ENCODE data around the gene BCL11B. TPM values are rescaled to one million over a fixed set of nuclear protein-coding genes. Genes with fewer than 3 reads are reported as not detected.

Gene BCL11B
- total RNA-seq, 1 experiment from 2014 or later: 0.84 TPM

DNA sequence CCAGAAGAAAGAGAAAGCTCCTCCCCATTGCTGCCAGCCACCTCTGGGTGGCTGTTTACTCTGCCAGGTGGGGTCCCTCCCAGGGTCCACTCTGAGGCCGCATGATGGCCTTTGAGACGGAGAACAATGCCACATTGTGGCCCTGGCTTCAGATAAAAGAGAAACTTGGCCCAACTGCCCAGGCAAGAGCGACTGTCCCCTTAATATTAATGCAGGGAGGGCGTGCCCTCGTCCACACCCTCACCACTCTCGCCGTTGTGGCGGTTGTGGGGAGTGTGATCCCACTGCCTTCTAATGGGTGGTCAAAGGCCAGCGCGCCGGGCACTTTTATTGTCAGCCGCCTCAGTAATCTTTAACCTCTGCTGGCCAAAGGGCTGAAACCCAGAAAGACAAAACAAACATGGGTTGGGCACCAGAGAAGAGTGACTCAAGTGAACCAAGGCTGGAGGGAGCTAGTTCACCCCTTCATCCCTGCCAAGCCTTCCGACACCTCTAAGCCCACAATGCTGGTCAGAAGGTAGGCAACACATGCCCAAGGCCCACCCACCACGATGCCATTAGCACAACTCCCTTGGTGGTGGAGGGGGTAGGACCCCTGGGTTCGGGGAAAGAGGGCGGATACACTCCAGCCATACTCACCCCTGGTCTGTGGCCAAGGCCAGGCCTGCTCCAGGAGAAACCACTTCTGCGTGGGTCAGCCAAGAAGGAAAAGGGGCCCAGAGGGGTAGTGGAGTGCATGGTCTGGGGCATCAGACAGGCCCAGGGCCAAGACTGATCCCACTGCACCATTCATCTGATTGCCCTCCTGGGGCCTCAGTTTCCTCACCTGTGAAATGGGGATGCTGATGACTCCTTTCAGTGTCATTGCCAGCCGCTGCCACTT lies 44.5 kb upstream of the BCL11B start:
- Mint-ChIP-seq H3K27ac (ENCODE audit: low read depth, unreplicated experiment) (no peak overlapping the region), H3K4me1 (ENCODE audit: insufficient read depth, unreplicated experiment) (peaks cover 5% of the 10 kb centered on the region), H3K4me3 (ENCODE audit: unreplicated experiment) (no peak overlapping the region), H3K27me3 (ENCODE audit: insufficient read depth, unreplicated experiment) (peaks cover 32% of the 10 kb centered on the region), H3K36me3 (ENCODE audit: insufficient read depth, unreplicated experiment) (no peaks in the 10 kb centered on the region), H3K9me3 (ENCODE audit: unreplicated experiment) (no peaks in the 10 kb centered on the region)
- ChIA-PET POLR2A (no interaction called here), CTCF (no interaction called here)
- intact Hi-C loops (cut with micrococcal nuclease): no loop called here
- no TSS peak for BruUV-seq (replicated peaks)
- DNase-seq (ENCODE audit: unreplicated experiment): no peak
- TF ChIP-seq, protein P1, sequence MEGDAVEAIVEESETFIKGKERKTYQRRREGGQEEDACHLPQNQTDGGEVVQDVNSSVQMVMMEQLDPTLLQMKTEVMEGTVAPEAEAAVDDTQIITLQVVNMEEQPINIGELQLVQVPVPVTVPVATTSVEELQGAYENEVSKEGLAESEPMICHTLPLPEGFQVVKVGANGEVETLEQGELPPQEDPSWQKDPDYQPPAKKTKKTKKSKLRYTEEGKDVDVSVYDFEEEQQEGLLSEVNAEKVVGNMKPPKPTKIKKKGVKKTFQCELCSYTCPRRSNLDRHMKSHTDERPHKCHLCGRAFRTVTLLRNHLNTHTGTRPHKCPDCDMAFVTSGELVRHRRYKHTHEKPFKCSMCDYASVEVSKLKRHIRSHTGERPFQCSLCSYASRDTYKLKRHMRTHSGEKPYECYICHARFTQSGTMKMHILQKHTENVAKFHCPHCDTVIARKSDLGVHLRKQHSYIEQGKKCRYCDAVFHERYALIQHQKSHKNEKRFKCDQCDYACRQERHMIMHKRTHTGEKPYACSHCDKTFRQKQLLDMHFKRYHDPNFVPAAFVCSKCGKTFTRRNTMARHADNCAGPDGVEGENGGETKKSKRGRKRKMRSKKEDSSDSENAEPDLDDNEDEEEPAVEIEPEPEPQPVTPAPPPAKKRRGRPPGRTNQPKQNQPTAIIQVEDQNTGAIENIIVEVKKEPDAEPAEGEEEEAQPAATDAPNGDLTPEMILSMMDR (IDR thresholded peaks at IDR 0.05; ENCODE audit: unreplicated experiment): no peak

DNA sequence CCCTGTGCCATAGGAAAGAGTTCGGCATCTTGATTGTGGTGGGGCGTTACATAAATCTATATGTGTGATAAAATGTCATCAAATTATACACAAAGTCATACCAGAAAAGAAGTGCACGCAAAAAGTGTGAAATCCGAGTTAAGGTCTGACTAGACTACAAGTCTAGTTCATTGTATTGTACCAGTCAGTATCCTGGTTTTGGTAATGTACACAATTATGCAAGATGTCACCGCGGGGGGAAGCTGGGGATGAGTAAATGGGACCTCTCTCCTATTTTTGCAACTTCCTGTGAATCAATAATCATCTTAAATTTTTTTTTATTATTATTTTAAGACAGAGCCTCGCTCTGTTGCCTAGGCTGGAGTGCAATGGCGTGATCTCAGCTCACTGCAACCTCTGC lies 43.2 kb upstream of the BCL11B start:
- no peaks in the 10 kb centered on the region for H3K36me3 Mint-ChIP-seq (ENCODE audit: insufficient read depth, unreplicated experiment)
- ChIA-PET POLR2A (no interaction called here), CTCF (no interaction called here)
- no peak overlapping the region for H3K4me3 Mint-ChIP-seq (ENCODE audit: unreplicated experiment)
- peak; percentile 8 for DNase-seq (ENCODE audit: unreplicated experiment)
- intact Hi-C loops (cut with micrococcal nuclease): no loop called here
- peaks cover 45% of the 10 kb centered on the region for H3K27me3 Mint-ChIP-seq (ENCODE audit: insufficient read depth, unreplicated experiment)
- no peaks in the 10 kb centered on the region for H3K9me3 Mint-ChIP-seq (ENCODE audit: unreplicated experiment)
- TF ChIP-seq, protein P1 (IDR thresholded peaks at IDR 0.05; ENCODE audit: unreplicated experiment): no peak
- H3K27ac Mint-ChIP-seq (ENCODE audit: low read depth, unreplicated experiment): no peak overlapping the region
- BruUV-seq (replicated peaks): no TSS peak
- no peaks in the 10 kb centered on the region for H3K4me1 Mint-ChIP-seq (ENCODE audit: insufficient read depth, unreplicated experiment)

DNA sequence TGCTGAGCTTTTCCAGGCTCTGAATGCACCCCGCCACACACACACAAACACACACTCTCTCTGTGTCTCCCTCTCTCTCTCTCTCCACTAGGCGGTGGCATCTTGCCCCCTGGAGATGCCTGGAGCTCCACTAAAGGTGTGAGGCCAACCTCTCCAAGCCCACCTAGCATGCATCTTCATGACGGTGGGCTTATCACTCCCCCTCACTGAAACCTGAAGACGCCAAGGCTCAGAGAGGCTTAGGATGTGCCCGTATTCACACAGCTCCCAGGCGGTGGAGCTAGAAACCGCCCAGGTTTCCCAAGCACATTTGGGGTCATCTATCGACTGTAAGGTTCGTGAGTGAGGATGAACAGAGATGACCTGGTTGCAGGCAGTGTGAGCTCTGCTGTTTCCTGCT lies 42.6 kb upstream of the BCL11B start:
- POLR2A ChIA-PET: no interaction called here
- no peaks in the 10 kb centered on the region for H3K4me1 Mint-ChIP-seq (ENCODE audit: insufficient read depth, unreplicated experiment)
- H3K4me3 Mint-ChIP-seq (ENCODE audit: unreplicated experiment): no peak overlapping the region
- H3K9me3 Mint-ChIP-seq (ENCODE audit: unreplicated experiment): no peaks in the 10 kb centered on the region
- no TSS peak for BruUV-seq (replicated peaks)
- CTCF ChIA-PET: interaction anchor here (1.6 kb wide), 1 partner anchor 101 kb away, joined by 4 read pairs; no protein-coding TSS in a partner anchor
- peaks cover 51% of the 10 kb centered on the region for H3K27me3 Mint-ChIP-seq (ENCODE audit: insufficient read depth, unreplicated experiment)
- no peaks in the 10 kb centered on the region for H3K36me3 Mint-ChIP-seq (ENCODE audit: insufficient read depth, unreplicated experiment)
- H3K27ac Mint-ChIP-seq (ENCODE audit: low read depth, unreplicated experiment): no peak overlapping the region
- intact Hi-C loops (cut with micrococcal nuclease): no loop called here
- no peak for DNase-seq (ENCODE audit: unreplicated experiment)
- TF ChIP-seq, protein P1 (IDR thresholded peaks at IDR 0.05; ENCODE audit: unreplicated experiment): no peak

DNA sequence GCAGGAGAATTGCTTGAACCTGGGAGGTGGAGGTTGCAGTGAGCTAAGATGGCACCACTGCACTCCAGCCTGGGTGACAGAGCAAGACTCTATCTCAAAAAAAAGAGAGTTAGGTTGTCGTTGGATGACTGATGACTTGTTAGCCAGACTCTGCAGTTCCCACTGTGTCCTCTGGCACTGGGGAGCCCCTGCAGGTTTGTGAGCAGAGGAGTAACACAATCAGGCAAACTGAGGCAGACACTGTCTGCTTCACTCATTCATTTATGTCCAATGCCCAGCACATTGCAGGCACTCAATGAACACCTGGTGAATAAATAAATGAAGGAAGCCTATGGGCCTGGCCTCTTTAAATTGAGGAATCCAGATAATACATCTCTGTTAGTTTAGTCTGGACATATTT lies 41.2 kb upstream of the BCL11B start:
- no TSS peak for BruUV-seq (replicated peaks)
- intact Hi-C loops (cut with micrococcal nuclease): no loop called here
- Mint-ChIP-seq H3K4me1 (ENCODE audit: insufficient read depth, unreplicated experiment) (no peaks in the 10 kb centered on the region), H3K9me3 (ENCODE audit: unreplicated experiment) (no peaks in the 10 kb centered on the region), H3K4me3 (ENCODE audit: unreplicated experiment) (no peak overlapping the region), H3K36me3 (ENCODE audit: insufficient read depth, unreplicated experiment) (no peaks in the 10 kb centered on the region), H3K27ac (ENCODE audit: low read depth, unreplicated experiment) (no peak overlapping the region), H3K27me3 (ENCODE audit: insufficient read depth, unreplicated experiment) (peaks cover 52% of the 10 kb centered on the region)
- no peak for DNase-seq (ENCODE audit: unreplicated experiment)
- ChIA-PET POLR2A (no interaction called here), CTCF (interaction anchor here (0.7 to 1.6 kb wide), 2 partner anchors 72 to 103 kb away, joined by 3 to 4 read pairs; no protein-coding TSS in a partner anchor)
- TF ChIP-seq, protein P1 (IDR thresholded peaks at IDR 0.05; ENCODE audit: unreplicated experiment): no peak

All from MCF 10A (cell line).